ENCODE measurements around the gene FIS1.

- TF ChIP-seq SREBF2 (IDR thresholded peaks at IDR 0.05; ENCODE audit: low read length) (no peak), CBX5 (IDR thresholded peaks at IDR 0.05; ENCODE audit: low read depth) (no peak), POLR2AphosphoS5 (IDR thresholded peaks at IDR 0.05; ENCODE audit: low read length) (no peak), BRCA1 (IDR thresholded peaks at IDR 0.05; ENCODE audit: low read depth, low read length) (no peak), CTCF (IDR thresholded peaks at IDR 0.05 in 2 of 3, conservative IDR thresholded peaks at IDR 0.05 in 1 of 3; ENCODE audit: control insufficient read depth in 2 of 3, extremely low read depth in 1 of 3, insufficient read depth in 1 of 3, low read depth in 3 of 3, low read length in 3 of 3) (no peak), E2F4 (IDR thresholded peaks at IDR 0.05; ENCODE audit: low read depth, low read length) (no peak), SIN3A (IDR thresholded peaks at IDR 0.05; ENCODE audit: low read depth, low read length) (no peak), EZH2 (IDR thresholded peaks at IDR 0.05; ENCODE audit: borderline replicate concordance, control insufficient read depth, low read depth, low read length) (no peak), KDM1A (IDR thresholded peaks at IDR 0.05; ENCODE audit: borderline replicate concordance) (no peak), NFYA (IDR thresholded peaks at IDR 0.05; ENCODE audit: borderline replicate concordance, low read depth, low read length) (no peak)
These were observed 7.4 kb downstream of the FIS1 start, which contains the start of gene CLDN15 for GRCh38 chr7:101237206-101238067.
